ENCODE results near the gene DNAH2. TPM values are rescaled to one million over a fixed set of nuclear protein-coding genes. Genes with fewer than 3 reads are reported as not detected.

DNAH2 gene
- total and polyA plus RNA-seq, 9 of the 15 experiments (the other 6 are each of a cell fraction or from before 2014, with no cell fraction given), result 0.03 TPM; not detected in 8

- TF ChIP-seq E4F1 (CRISPR knock-in tag; IDR thresholded peaks at IDR 0.05; ENCODE audit: borderline replicate concordance) (no peak), SNIP1 (IDR thresholded peaks at IDR 0.05; ENCODE audit: low read depth) (no peak), U2AF2 (optimal IDR thresholded peaks at IDR 0.05; ENCODE audit: low read depth, low read length) (no peak), NUFIP1 (IDR thresholded peaks at IDR 0.05; ENCODE audit: partially characterized antibody) (peak; percentile 56), EP400 (IDR thresholded peaks at IDR 0.05) (peak; percentile 80), CTBP1 (IDR thresholded peaks at IDR 0.05; ENCODE audit: borderline replicate concordance) (peak; percentile 77; the same call in 1 of the 2 replicates), CEBPG (CRISPR knock-in tag; IDR thresholded peaks at IDR 0.05) (peak; percentile 26; the same call in 1 of the 2 replicates), CEBPG (tag; conservative IDR thresholded peaks at IDR 0.05 in 1 of 2, IDR thresholded peaks at IDR 0.05 in 1 of 2) (0 out of 4 replicates have a peak, but pooled peaks of 1 of the 2 experiments have one; percentile 14), RFX1 (IDR thresholded peaks at IDR 0.05) (peak; percentile 89), ZNF830 (CRISPR knock-in tag; IDR thresholded peaks at IDR 0.05) (no peak), ZNF212 (CRISPR knock-in tag; IDR thresholded peaks at IDR 0.05) (no peak), FOSL1 (tag; conservative IDR thresholded peaks at IDR 0.05) (peak; percentile 57), SETDB1 (IDR thresholded peaks at IDR 0.05; ENCODE audit: low read length) (peak; percentile 25), GABPB1 (CRISPR knock-in tag; IDR thresholded peaks at IDR 0.05) (peak; percentile 55; the same call in 1 of the 2 replicates), CAMTA2 (CRISPR knock-in tag; conservative IDR thresholded peaks at IDR 0.05) (no peak), SAFB2 (IDR thresholded peaks at IDR 0.05; ENCODE audit: borderline replicate concordance, low read depth, low read length, severe bottlenecking) (no peak), GATAD2A (IDR thresholded peaks at IDR 0.05) (no peak; the same call in 1 of the 2 replicates), ZFP91 (CRISPR knock-in tag; IDR thresholded peaks at IDR 0.05) (peak; percentile 84)
- TF ChIP-seq, protein P1, sequence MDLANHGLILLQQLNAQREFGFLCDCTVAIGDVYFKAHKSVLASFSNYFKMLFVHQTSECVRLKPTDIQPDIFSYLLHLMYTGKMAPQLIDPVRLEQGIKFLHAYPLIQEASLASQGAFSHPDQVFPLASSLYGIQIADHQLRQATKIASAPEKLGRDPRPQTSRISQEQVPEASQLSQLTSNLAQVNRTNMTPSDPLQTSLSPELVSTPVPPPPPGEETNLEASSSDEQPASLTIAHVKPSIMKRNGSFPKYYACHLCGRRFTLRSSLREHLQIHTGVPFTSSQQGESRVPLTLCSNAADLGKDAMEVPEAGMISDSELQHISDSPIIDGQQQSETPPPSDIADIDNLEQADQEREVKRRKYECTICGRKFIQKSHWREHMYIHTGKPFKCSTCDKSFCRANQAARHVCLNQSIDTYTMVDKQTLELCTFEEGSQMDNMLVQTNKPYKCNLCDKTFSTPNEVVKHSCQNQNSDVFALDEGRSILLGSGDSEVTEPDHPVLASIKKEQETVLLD (IDR thresholded peaks at IDR 0.05), result peak; percentile 42; the same call in 1 of the 2 replicates
Observed at GRCh38 chr17:7836596-7837407, 119.3 kb downstream of the DNAH2 start (continued).

Data from K562 (cell line).